ENCODE data around the gene CAPRIN1. TPM values are rescaled to one million over a fixed set of nuclear protein-coding genes. Genes with fewer than 3 reads are reported as not detected.

The CAPRIN1 gene
- total and polyA plus RNA-seq, 7 experiments from 2014 or later = 65.0 to 227 (median 127) TPM

GRCh38 chr11:34049028-34049427, 2.5 kb upstream of the CAPRIN1 start:
- peaks cover 9 to 12% of the 10 kb centered on the region in 2 donors for H3K4me1 ChIP-seq (ENCODE audit: control insufficient read depth in 2 of 2, insufficient read depth in 2 of 2, low read length in 2 of 2)
- H3K27ac ChIP-seq (ENCODE audit: low read depth, low read length) = no peak overlapping the region
- no peaks in the 10 kb centered on the region for H3K27me3 ChIP-seq (ENCODE audit: control insufficient read depth in 2 of 2, insufficient read depth in 2 of 2, low read length in 2 of 2)
- Mint-ChIP-seq H3K9me3 (peaks cover 0 to 5% (median 0%) of the 10 kb centered on the region in 11 donors), H3K36me3 (peaks cover 0 to 9% (median 5%) of the 10 kb centered on the region in 5 donors), H3K4me3 (no peak overlapping the region), H3K4me1 (peaks cover 0 to 24% (median 19%) of the 10 kb centered on the region in 7 donors), H3K27ac (peak overlapping the region in 1 of 9 donors; percentile 56), H3K27me3 (peaks cover 0 to 12% (median 7%) of the 10 kb centered on the region in 5 donors)
- ChIA-PET POLR2A (interaction anchor here (0.5 to 7.3 kb wide), 2 partner anchors 57 to 98 kb away, joined by 3 to 102 read pairs; partner anchors contain the start of gene NAT10), CTCF (interaction anchor here (0.9 kb wide), 1 partner anchor 10 kb away, joined by 3 read pairs; no protein-coding TSS in a partner anchor)
- intact Hi-C loops (cut with micrococcal nuclease) = no loop called here
- no peak for ATAC-seq
- H3K9me3 ChIP-seq (ENCODE audit: control insufficient read depth in 2 of 3, low read length in 3 of 3) = no peaks in the 10 kb centered on the region
- H3K36me3 ChIP-seq (ENCODE audit: control insufficient read depth in 2 of 3, insufficient read depth in 3 of 3, low read length in 3 of 3) = peaks cover 0 to 15% (median 0%) of the 10 kb centered on the region in 3 experiments
- H3K4me3 ChIP-seq (ENCODE audit: low read length) = no peak overlapping the region
- DNase-seq = no peak

GRCh38 chr11:34050581-34051348, 766 bp upstream of the CAPRIN1 start:
- H3K4me3 ChIP-seq (ENCODE audit: low read length) = peak overlapping the region; percentile 95
- POLR2A ChIA-PET = interaction anchor here (0.7 to 7.3 kb wide), 12 partner anchors 13 to 1291 kb away, joined by 3 to 102 read pairs (median 4); partner anchors contain the start of genes ABTB2 and NAT10
- intact Hi-C loops (cut with micrococcal nuclease) = loop anchor here (1.0 to 10.0 kb wide), 19 partner anchors 37 to 1284 kb away; partner anchors contain the start of genes HIPK3 (in 2 of the 2), NAT10 (in 2 of the 2), ABTB2 (in 1 of the 2) and APIP (in 1 of the 2)

GRCh38 chr11:34052036-34052607, 591 bp downstream of the CAPRIN1 start:
- peaks cover 0 to 5% (median 0%) of the 10 kb centered on the region in 11 donors for H3K9me3 Mint-ChIP-seq

More at GRCh38 chr11:34050581-34051348, 766 bp upstream of the CAPRIN1 start:
- CTCF ChIA-PET = interaction anchor here (1.5 kb wide), 1 partner anchor 54 kb away, joined by 6 read pairs; no protein-coding TSS in a partner anchor
- H3K27ac ChIP-seq (ENCODE audit: low read depth, low read length) = peak overlapping the region; percentile 99
- peaks cover 0 to 15% (median 2%) of the 10 kb centered on the region in 3 experiments for H3K36me3 ChIP-seq (ENCODE audit: control insufficient read depth in 2 of 3, insufficient read depth in 3 of 3, low read length in 3 of 3)
- no peak for DNase-seq
- H3K27ac Mint-ChIP-seq = peak overlapping the region; percentile 87 to 98 (median 95)
- H3K9me3 Mint-ChIP-seq = peaks cover 0 to 5% (median 0%) of the 10 kb centered on the region in 11 donors
- peaks cover 3 to 13% (median 5%) of the 10 kb centered on the region in 5 donors for H3K36me3 Mint-ChIP-seq
- no peaks in the 10 kb centered on the region for H3K27me3 ChIP-seq (ENCODE audit: control insufficient read depth in 2 of 2, insufficient read depth in 2 of 2, low read length in 2 of 2)
- peak overlapping the region; percentile 73 to 99 (median 89) for H3K4me3 Mint-ChIP-seq
- H3K9me3 ChIP-seq (ENCODE audit: control insufficient read depth in 2 of 3, low read length in 3 of 3) = no peaks in the 10 kb centered on the region
- no peak for ATAC-seq
- peaks cover 21 to 22% of the 10 kb centered on the region in 2 donors for H3K4me1 ChIP-seq (ENCODE audit: control insufficient read depth in 2 of 2, insufficient read depth in 2 of 2, low read length in 2 of 2)
- H3K27me3 Mint-ChIP-seq = peaks cover 0 to 6% (median 0%) of the 10 kb centered on the region in 5 donors
- peaks cover 0 to 34% (median 22%) of the 10 kb centered on the region in 7 donors for H3K4me1 Mint-ChIP-seq

GRCh38 chr11:34052608-34053160, 1.2 kb downstream of the CAPRIN1 start:
- Mint-ChIP-seq H3K36me3 (peaks cover 3 to 16% (median 7%) of the 10 kb centered on the region in 5 donors), H3K9me3 (peaks cover 0 to 5% (median 0%) of the 10 kb centered on the region in 11 donors), H3K4me3 (peak overlapping the region; percentile 94 to 99 (median 98)), H3K27ac (peak overlapping the region; percentile 93 to 99 (median 97)), H3K27me3 (peaks cover 0 to 2% (median 0%) of the 10 kb centered on the region in 5 donors), H3K4me1 (peaks cover 12 to 52% (median 38%) of the 10 kb centered on the region in 7 donors)
- intact Hi-C loops (cut with micrococcal nuclease) = loop anchor here (1.0 to 10.0 kb wide), 14 partner anchors 11 to 1610 kb away; partner anchors contain the start of genes APIP (in 1 of the 2), C11orf91 (in 1 of the 2), CAT (in 1 of the 2) and DEPDC7 (in 1 of the 2)
- Histone ChIP-seq H3K27ac (ENCODE audit: low read depth, low read length) (peak overlapping the region; percentile 99), H3K36me3 (ENCODE audit: control insufficient read depth in 2 of 3, insufficient read depth in 3 of 3, low read length in 3 of 3) (peaks cover 0 to 15% (median 4%) of the 10 kb centered on the region in 3 experiments), H3K4me1 (ENCODE audit: control insufficient read depth in 2 of 2, insufficient read depth in 2 of 2, low read length in 2 of 2) (peaks cover 25 to 28% of the 10 kb centered on the region in 2 donors), H3K4me3 (ENCODE audit: low read length) (peak overlapping the region; percentile 95), H3K9me3 (ENCODE audit: control insufficient read depth in 2 of 3, low read length in 3 of 3) (no peaks in the 10 kb centered on the region), H3K27me3 (ENCODE audit: control insufficient read depth in 2 of 2, insufficient read depth in 2 of 2, low read length in 2 of 2) (no peaks in the 10 kb centered on the region)
- DNase-seq (peak in 3 of 9 donors; percentile 10 to 36 (median 31)), ATAC-seq (no peak)
- CTCF ChIA-PET = no interaction called here
- POLR2A ChIA-PET = interaction anchor here (1.0 to 7.3 kb wide), 3 partner anchors 13 to 54 kb away, joined by 3 to 102 read pairs (median 3); partner anchors contain the start of gene NAT10

More at GRCh38 chr11:34052036-34052607, 591 bp downstream of the CAPRIN1 start:
- ATAC-seq (peak; percentile 82), DNase-seq (peak; percentile 76 to 90 (median 85))
- H3K4me1 Mint-ChIP-seq = peaks cover 9 to 48% (median 35%) of the 10 kb centered on the region in 7 donors
- no peaks in the 10 kb centered on the region for H3K9me3 ChIP-seq (ENCODE audit: control insufficient read depth in 2 of 3, low read length in 3 of 3)
- H3K36me3 ChIP-seq (ENCODE audit: control insufficient read depth in 2 of 3, insufficient read depth in 3 of 3, low read length in 3 of 3) = peaks cover 0 to 15% (median 4%) of the 10 kb centered on the region in 3 experiments
- peaks cover 0 to 3% (median 0%) of the 10 kb centered on the region in 5 donors for H3K27me3 Mint-ChIP-seq
- peak overlapping the region; percentile 95 for H3K4me3 ChIP-seq (ENCODE audit: low read length)
- peak overlapping the region; percentile 99 for H3K27ac ChIP-seq (ENCODE audit: low read depth, low read length)
- peak overlapping the region; percentile 94 to 99 (median 98) for H3K4me3 Mint-ChIP-seq
- peaks cover 3 to 14% (median 6%) of the 10 kb centered on the region in 5 donors for H3K36me3 Mint-ChIP-seq
- intact Hi-C loops (cut with micrococcal nuclease) = loop anchor here (1.0 to 10.0 kb wide), 13 partner anchors 17 to 1611 kb away; partner anchors contain the start of genes APIP (in 1 of the 2), C11orf91 (in 1 of the 2), CAT (in 1 of the 2) and DEPDC7 (in 1 of the 2)
- ChIA-PET POLR2A (interaction anchor here (0.9 to 7.3 kb wide), 4 partner anchors 34 to 305 kb away, joined by 3 to 102 read pairs (median 4); partner anchors contain the start of genes ABTB2 and NAT10), CTCF (interaction anchor here (1.5 kb wide), 1 partner anchor 55 kb away, joined by 6 read pairs; no protein-coding TSS in a partner anchor)
- peaks cover 23 to 28% of the 10 kb centered on the region in 2 donors for H3K4me1 ChIP-seq (ENCODE audit: control insufficient read depth in 2 of 2, insufficient read depth in 2 of 2, low read length in 2 of 2)
- no peaks in the 10 kb centered on the region for H3K27me3 ChIP-seq (ENCODE audit: control insufficient read depth in 2 of 2, insufficient read depth in 2 of 2, low read length in 2 of 2)
- peak overlapping the region; percentile 93 to 99 (median 97) for H3K27ac Mint-ChIP-seq

- Histone ChIP-seq H3K4me3 (ENCODE audit: low read length) (peak overlapping the region; percentile 95), H3K27me3 (ENCODE audit: control insufficient read depth in 2 of 2, insufficient read depth in 2 of 2, low read length in 2 of 2) (no peaks in the 10 kb centered on the region), H3K27ac (ENCODE audit: low read depth, low read length) (peak overlapping the region; percentile 99), H3K9me3 (ENCODE audit: control insufficient read depth in 2 of 3, low read length in 3 of 3) (no peaks in the 10 kb centered on the region), H3K36me3 (ENCODE audit: control insufficient read depth in 2 of 3, insufficient read depth in 3 of 3, low read length in 3 of 3) (peaks cover 0 to 15% (median 4%) of the 10 kb centered on the region in 3 experiments), H3K4me1 (ENCODE audit: control insufficient read depth in 2 of 2, insufficient read depth in 2 of 2, low read length in 2 of 2) (peaks cover 25 to 28% of the 10 kb centered on the region in 2 donors)
- peak; percentile 63 for ATAC-seq
- peaks cover 0 to 1% (median 0%) of the 10 kb centered on the region in 5 donors for H3K27me3 Mint-ChIP-seq
- intact Hi-C loops (cut with micrococcal nuclease) = loop anchor here (1.0 to 10.0 kb wide), 13 partner anchors 10 to 1610 kb away; partner anchors contain the start of genes APIP (in 1 of the 2), C11orf91 (in 1 of the 2), DEPDC7 (in 1 of the 2) and FBXO3 (in 1 of the 2)
- H3K27ac Mint-ChIP-seq = peak overlapping the region; percentile 93 to 99 (median 97)
- peak; percentile 46 to 81 (median 73) for DNase-seq
- H3K4me1 Mint-ChIP-seq = peaks cover 12 to 54% (median 39%) of the 10 kb centered on the region in 7 donors
- POLR2A ChIA-PET = interaction anchor here (1.0 to 7.3 kb wide), 3 partner anchors 13 to 53 kb away, joined by 3 to 102 read pairs (median 3); partner anchors contain the start of gene NAT10
- peaks cover 3 to 16% (median 7%) of the 10 kb centered on the region in 5 donors for H3K36me3 Mint-ChIP-seq
- CTCF ChIA-PET = no interaction called here
- H3K9me3 Mint-ChIP-seq = peaks cover 0 to 5% (median 0%) of the 10 kb centered on the region in 11 donors
- peak overlapping the region; percentile 94 to 99 (median 98) for H3K4me3 Mint-ChIP-seq
These were observed 1.7 kb downstream of the CAPRIN1 start for GRCh38 chr11:34053161-34053686.

All from naive thymus-derived CD4-positive, alpha-beta T cell (primary cell).